Hematopoietic multipotent progenitor cell treated with erythropoietin and hydrocortisone succinate and interleukin-3 and kit ligand, for 6 days (in vitro differentiated cells): ENCODE data around the gene PDZD7.
A peak's percentile ranks its signal among the peaks of the same experiment; 100 is the strongest.

Source experiments
- DNase-seq: peaks from one replicate; pipeline ENCODE4 v3.0.0-alpha.2; 2015

The PDZD7 gene

GRCh38 chr10:101000127-101000914 lies 30.6 kb downstream of the PDZD7 start:
- peak; percentile 61 for DNase-seq

- DNase-seq = no peak
These were observed 31.2 kb downstream of the PDZD7 start, which contains the start of gene LZTS2 for GRCh38 chr10:100999742-101000126. Gene LZTS2 (plus strand): TSS chr10:100999808. CDS start chr10:101002539, 2,731 bp downstream.

GRCh38 chr10:100998991-100999741 lies 31.8 kb downstream of the PDZD7 start:
- DNase-seq = peak; percentile 81

- DNase-seq = peak; percentile 92
These were observed 32.5 kb downstream of the PDZD7 start for GRCh38 chr10:100998183-100998990.

GRCh38 chr10:100997360-100998182 lies 33.4 kb downstream of the PDZD7 start:
- peak; percentile 81 for DNase-seq

GRCh38 chr10:100996678-100997359 lies 34.1 kb downstream of the PDZD7 start:
- DNase-seq = peak; percentile 51

GRCh38 chr10:100995181-100995580 lies 35.7 kb downstream of the PDZD7 start:
- DNase-seq = no peak

- no peak for DNase-seq
These were observed 36.8 kb downstream of the PDZD7 start for GRCh38 chr10:100993986-100994708.

- DNase-seq = no peak
These were observed 41.8 kb downstream of the PDZD7 start for GRCh38 chr10:100989088-100989487.

- DNase-seq = no peak
These were observed 42.8 kb downstream of the PDZD7 start for GRCh38 chr10:100988166-100988565.

- DNase-seq = no peak
These were observed 43.3 kb downstream of the PDZD7 start for GRCh38 chr10:100987685-100988049.

GRCh38 chr10:100986952-100987684 lies 43.8 kb downstream of the PDZD7 start, which contains the start of the genes MRPL43 and TWNK:
Gene MRPL43 (minus strand): TSS chr10:100987497. CDS start chr10:100987443, 54 bp downstream.
Gene TWNK (plus strand): TSS chr10:100987543. CDS start chr10:100988211, 668 bp downstream.
- DNase-seq = peak; percentile 94

- no peak for DNase-seq
These were observed 44.3 kb downstream of the PDZD7 start for GRCh38 chr10:100986623-100986951.

- DNase-seq = peak; percentile 29
These were observed 45.6 kb downstream of the PDZD7 start for GRCh38 chr10:100985336-100985735.

- no peak for DNase-seq
These were observed 46.2 kb downstream of the PDZD7 start for GRCh38 chr10:100984672-100985177.

- no peak for DNase-seq
These were observed 46.9 kb downstream of the PDZD7 start for GRCh38 chr10:100983868-100984671.

GRCh38 chr10:100982916-100983830 lies 47.8 kb downstream of the PDZD7 start:
- DNase-seq = no peak
